Fibroblast of mammary gland (primary cell): Measurements from ENCODE around the gene PNPLA6.

Experiments used
- DNase-seq: peaks from one replicate; pipeline ENCODE4 v3.0.0-alpha.2; 2010; ENCODE audit warnings: low read depth
- H3K4me3 ChIP-seq: 2 replicates; pipeline ENCODE4 v1.5.1; 2011; ENCODE audit warnings: low read depth, mild to moderate bottlenecking, low read length, moderate library complexity; ENCODE audit not compliant: control insufficient read depth
- CTCF ChIP-seq: conservative IDR thresholded peaks from 2 replicates; pipeline ENCODE4 v1.5.1; 2011; ENCODE audit warnings: low read depth, low read length, inconsistent platforms; ENCODE audit not compliant: control insufficient read depth, insufficient read depth

Gene PNPLA6

GRCh38 chr19:7527516-7528191 lies 7.9 kb upstream of the PNPLA6 start:
- TF ChIP-seq CTCF = no peak
- DNase-seq = no peak
- no peak overlapping the region for H3K4me3 ChIP-seq

- no peak overlapping the region for H3K4me3 ChIP-seq
- no peak for DNase-seq
- no peak for TF ChIP-seq CTCF
Measured at GRCh38 chr19:7528192-7528519, 7.4 kb upstream of the PNPLA6 start.

- H3K4me3 ChIP-seq = no peak overlapping the region
- no peak for DNase-seq
- TF ChIP-seq CTCF = no peak
Measured at GRCh38 chr19:7528522-7529245, 6.8 kb upstream of the PNPLA6 start.

GRCh38 chr19:7529246-7529600 lies 6.3 kb upstream of the PNPLA6 start:
- DNase-seq = no peak
- no peak for TF ChIP-seq CTCF
- no peak overlapping the region for H3K4me3 ChIP-seq

GRCh38 chr19:7529610-7530490 lies 5.7 kb upstream of the PNPLA6 start:
- H3K4me3 ChIP-seq = no peak overlapping the region
- DNase-seq = no peak
- TF ChIP-seq CTCF = no peak

GRCh38 chr19:7533281-7533885 lies 2.1 kb upstream of the PNPLA6 start:
- peak; percentile 71 for DNase-seq
- no peak for TF ChIP-seq CTCF
- H3K4me3 ChIP-seq = peak overlapping the region; percentile 93
